Neural progenitor cell (in vitro differentiated cells): Measurements from ENCODE around the gene FBF1. TPM values are rescaled to one million over a fixed set of nuclear protein-coding genes. Genes with fewer than 3 reads are reported as not detected.

ENCODE experiments used
- DNase-seq: peaks from one replicate; pipeline ENCODE4 v3.0.0-alpha.2; 2016; ENCODE audit warnings: low spot score
- H2AFZ ChIP-seq: fragments of 200-600 bp; sonication (generic); replicated peaks from 2 replicates; pipeline ENCODE4 v1.6.1; 2016; ENCODE audit warnings: antibody characterized with exemption
- H3F3A ChIP-seq: fragments of 200-600 bp; sonication (generic); 2 replicates; pipeline ENCODE4 v1.6.1; 2016; ENCODE audit warnings: antibody characterized with exemption, low read depth
- H3K27ac ChIP-seq: fragments of 200-600 bp; sonication (generic); 2 replicates; pipeline ENCODE4 v1.5.1; 2016; ENCODE audit warnings: mild to moderate bottlenecking
- H3K27me3 ChIP-seq: fragments of 200-600 bp; sonication (generic); 2 replicates; pipeline ENCODE4 v1.6.1; 2016; ENCODE audit warnings: mild to moderate bottlenecking, moderate library complexity
- H3K36me3 ChIP-seq: fragments of 200-600 bp; sonication (generic); 2 replicates; pipeline ENCODE4 v1.5.1; 2016
- H3K4me1 ChIP-seq: fragments of 200-600 bp; sonication (generic); 2 replicates; pipeline ENCODE4 v1.6.1; 2016; ENCODE audit warnings: mixed run types
- H3K4me2 ChIP-seq: fragments of 200-600 bp; sonication (generic); 2 replicates; pipeline ENCODE4 v1.6.1; 2016
- H3K4me3 ChIP-seq: fragments of 200-600 bp; sonication (generic); 2 replicates; pipeline ENCODE4 v1.5.1; 2016
- H3K79me2 ChIP-seq: fragments of 200-600 bp; sonication (generic); 2 replicates; pipeline ENCODE4 v1.6.1; 2016; ENCODE audit warnings: low read depth
- H3K9ac ChIP-seq: fragments of 200-600 bp; sonication (generic); 2 replicates; pipeline ENCODE4 v1.6.1; 2016
- H3K9me3 ChIP-seq: fragments of 200-600 bp; sonication (generic); 2 replicates; pipeline ENCODE4 v1.5.1; 2016; ENCODE audit warnings: low read depth
- H4K20me1 ChIP-seq: fragments of 200-600 bp; sonication (generic); 2 replicates; pipeline ENCODE4 v1.6.1; 2016; ENCODE audit warnings: low read depth
- H3K27ac Mint-ChIP-seq: 3 replicates; pipeline ENCODE4 v1.8.0; 2021; ENCODE audit warnings: mixed read lengths
- H3K27me3 Mint-ChIP-seq: 2 replicates; pipeline ENCODE4 v1.8.0; 2022; ENCODE audit warnings: low read depth, mild to moderate bottlenecking, inconsistent platforms, moderate library complexity, mixed read lengths; ENCODE audit not compliant: insufficient read depth
- H3K36me3 Mint-ChIP-seq: 3 replicates; pipeline ENCODE4 v1.8.0; 2021; ENCODE audit warnings: mixed read lengths
- H3K4me1 Mint-ChIP-seq: 3 replicates; pipeline ENCODE4 v1.8.0; 2021; ENCODE audit warnings: mixed read lengths
- H3K4me3 Mint-ChIP-seq: 3 replicates; pipeline ENCODE4 v1.8.0; 2021; ENCODE audit warnings: mild to moderate bottlenecking, moderate library complexity, mixed read lengths
- H3K9me3 Mint-ChIP-seq: 3 replicates; pipeline ENCODE4 v1.8.0; 2020; ENCODE audit warnings: mixed read lengths
- EZH2 ChIP-seq: fragments of 200-600 bp; sonication (generic); IDR thresholded peaks from 2 replicates; pipeline ENCODE4 v1.6.1; 2017; ENCODE audit warnings: antibody characterized with exemption, mild to moderate bottlenecking, moderate library complexity
- EZH2phosphoT487 ChIP-seq: fragments of 200-600 bp; sonication (generic); IDR thresholded peaks from 2 replicates; pipeline ENCODE4 v1.6.1; 2017; ENCODE audit warnings: antibody characterized with exemption
- total RNA-seq: library from RNA; depleted of rRNA; stranded (reverse); fragments of >200 nt; gene quantifications from 2 replicates; pipeline ENCODE4 v1.2.3, GENCODE V29; 2015; ENCODE audit warnings: low replicate concordance
- TF ChIP-seq, protein P1 (sequence below): fragments of 200-600 bp; sonication (generic); IDR thresholded peaks from 2 replicates; pipeline ENCODE4 v1.5.1; 2017; ENCODE audit warnings: antibody characterized with exemption, mild to moderate bottlenecking

Gene FBF1
- total RNA-seq, 1 donor from 2014 or later, result 11.2 TPM

- H3K27me3 Mint-ChIP-seq, result peaks cover 3% of the 10 kb centered on the region
- Histone ChIP-seq H3K9me3 (no peaks in the 10 kb centered on the region), H3K27ac (no peak overlapping the region), H3K36me3 (no peaks in the 10 kb centered on the region), H3F3A (peaks cover 19% of the 10 kb centered on the region), H3K4me1 (peaks cover 25% of the 10 kb centered on the region), H3K9ac (no peak overlapping the region), H3K79me2 (peaks cover 36% of the 10 kb centered on the region), H4K20me1 (peaks cover 5% of the 10 kb centered on the region), H3K4me2 (no peak overlapping the region), H3K4me3 (no peak overlapping the region), H3K27me3 (no peaks in the 10 kb centered on the region), H2AFZ (no peak overlapping the region)
- TF ChIP-seq EZH2phosphoT487, result no peak
- TF ChIP-seq EZH2, result no peak
- TF ChIP-seq, protein P1, sequence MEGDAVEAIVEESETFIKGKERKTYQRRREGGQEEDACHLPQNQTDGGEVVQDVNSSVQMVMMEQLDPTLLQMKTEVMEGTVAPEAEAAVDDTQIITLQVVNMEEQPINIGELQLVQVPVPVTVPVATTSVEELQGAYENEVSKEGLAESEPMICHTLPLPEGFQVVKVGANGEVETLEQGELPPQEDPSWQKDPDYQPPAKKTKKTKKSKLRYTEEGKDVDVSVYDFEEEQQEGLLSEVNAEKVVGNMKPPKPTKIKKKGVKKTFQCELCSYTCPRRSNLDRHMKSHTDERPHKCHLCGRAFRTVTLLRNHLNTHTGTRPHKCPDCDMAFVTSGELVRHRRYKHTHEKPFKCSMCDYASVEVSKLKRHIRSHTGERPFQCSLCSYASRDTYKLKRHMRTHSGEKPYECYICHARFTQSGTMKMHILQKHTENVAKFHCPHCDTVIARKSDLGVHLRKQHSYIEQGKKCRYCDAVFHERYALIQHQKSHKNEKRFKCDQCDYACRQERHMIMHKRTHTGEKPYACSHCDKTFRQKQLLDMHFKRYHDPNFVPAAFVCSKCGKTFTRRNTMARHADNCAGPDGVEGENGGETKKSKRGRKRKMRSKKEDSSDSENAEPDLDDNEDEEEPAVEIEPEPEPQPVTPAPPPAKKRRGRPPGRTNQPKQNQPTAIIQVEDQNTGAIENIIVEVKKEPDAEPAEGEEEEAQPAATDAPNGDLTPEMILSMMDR, result no peak
- DNase-seq, result peak; percentile 0
- H3K4me1 Mint-ChIP-seq, result peaks cover 21% of the 10 kb centered on the region
- H3K9me3 Mint-ChIP-seq, result no peaks in the 10 kb centered on the region
- peaks cover 2% of the 10 kb centered on the region for H3K36me3 Mint-ChIP-seq
- H3K27ac Mint-ChIP-seq, result no peak overlapping the region
- H3K4me3 Mint-ChIP-seq, result no peak overlapping the region
Measured at GRCh38 chr17:75899353-75899752, 41.5 kb downstream of the FBF1 start.

DNA sequence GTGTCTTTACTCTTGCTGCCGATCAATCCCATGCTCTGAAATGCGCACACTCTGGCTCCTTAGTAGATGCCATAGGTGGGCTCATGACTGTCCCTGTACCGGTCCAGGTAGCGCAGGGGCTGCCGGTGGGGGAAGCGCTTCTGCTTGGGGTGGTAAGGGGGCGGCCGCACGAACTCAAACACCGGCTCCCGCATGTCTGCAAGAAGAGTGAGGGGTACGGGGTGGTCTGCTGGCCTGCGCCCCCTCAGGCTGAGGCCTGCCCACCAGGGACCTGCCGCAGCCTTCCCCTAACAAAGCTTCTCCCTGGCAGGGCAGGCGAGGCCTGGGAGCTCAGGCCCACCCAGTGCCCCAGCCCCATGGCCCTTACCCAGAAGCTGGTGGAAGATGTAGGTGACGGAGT lies 42.1 kb downstream of the FBF1 start:
- no peak overlapping the region for H3K4me3 ChIP-seq
- H4K20me1 ChIP-seq, result peaks cover 11% of the 10 kb centered on the region
- Mint-ChIP-seq H3K36me3 (peaks cover 2% of the 10 kb centered on the region), H3K27me3 (peaks cover 5% of the 10 kb centered on the region), H3K27ac (no peak overlapping the region), H3K4me1 (peaks cover 24% of the 10 kb centered on the region), H3K9me3 (no peaks in the 10 kb centered on the region), H3K4me3 (no peak overlapping the region)
- no peaks in the 10 kb centered on the region for H3K9me3 ChIP-seq
- peaks cover 14% of the 10 kb centered on the region for H3F3A ChIP-seq
- peaks cover 22% of the 10 kb centered on the region for H3K4me1 ChIP-seq
- TF ChIP-seq, protein P1, result no peak
- no peak for TF ChIP-seq EZH2phosphoT487
- no peak for TF ChIP-seq EZH2
- H3K9ac ChIP-seq, result no peak overlapping the region
- H3K27ac ChIP-seq, result no peak overlapping the region
- no peaks in the 10 kb centered on the region for H3K27me3 ChIP-seq
- no peak overlapping the region for H3K4me2 ChIP-seq
- no peak for DNase-seq
- no peak overlapping the region for H2AFZ ChIP-seq
- H3K36me3 ChIP-seq, result no peaks in the 10 kb centered on the region
- peaks cover 36% of the 10 kb centered on the region for H3K79me2 ChIP-seq

DNA sequence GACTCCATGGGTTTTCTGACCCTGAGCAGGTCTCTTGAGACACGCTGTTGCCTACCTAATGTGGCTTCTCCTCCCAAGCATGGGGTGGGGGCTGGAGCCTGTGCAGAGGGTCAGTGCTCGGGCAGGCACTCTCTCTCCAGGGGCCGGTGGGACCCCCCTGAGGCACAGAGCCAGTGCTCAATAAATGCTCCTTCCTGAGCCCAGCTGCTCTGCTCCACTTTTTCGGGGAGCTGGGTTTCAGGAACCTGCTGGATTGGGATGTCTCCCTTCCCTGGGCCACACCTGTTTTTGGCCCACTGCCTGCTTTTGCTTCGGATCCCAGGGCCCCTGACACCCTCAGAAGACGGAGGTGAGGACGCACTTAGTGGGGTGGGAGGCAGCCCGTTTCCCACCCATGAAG lies 42.8 kb downstream of the FBF1 start:
- TF ChIP-seq, protein P1, result no peak
- TF ChIP-seq EZH2phosphoT487, result no peak
- TF ChIP-seq EZH2, result no peak
- Histone ChIP-seq H3K36me3 (no peaks in the 10 kb centered on the region), H3K27me3 (no peaks in the 10 kb centered on the region), H3K9me3 (no peaks in the 10 kb centered on the region), H3F3A (peaks cover 14% of the 10 kb centered on the region), H2AFZ (no peak overlapping the region), H3K4me2 (no peak overlapping the region), H3K4me3 (no peak overlapping the region), H3K27ac (peak overlapping the region; percentile 8), H3K9ac (no peak overlapping the region), H3K79me2 (peaks cover 30% of the 10 kb centered on the region), H4K20me1 (peaks cover 11% of the 10 kb centered on the region), H3K4me1 (peaks cover 16% of the 10 kb centered on the region)
- Mint-ChIP-seq H3K4me1 (peaks cover 26% of the 10 kb centered on the region), H3K27me3 (peaks cover 5% of the 10 kb centered on the region), H3K9me3 (no peaks in the 10 kb centered on the region), H3K36me3 (peaks cover 2% of the 10 kb centered on the region), H3K4me3 (peak overlapping the region; percentile 80), H3K27ac (no peak overlapping the region)
- DNase-seq, result no peak
